CD14-positive monocyte (primary cell): ENCODE data around the gene GRID1. TPM values are rescaled to one million over a fixed set of nuclear protein-coding genes. Genes with fewer than 3 reads are reported as not detected.

Experiments used
- DNase-seq, 3 donors: peaks; one replicate each; pipeline ENCODE4 v3.0.0-alpha.2; 2011 to 2022
- H2AFZ ChIP-seq: 2 replicates; pipeline ENCODE4 v1.6.0; 2012; ENCODE audit warnings: mild to moderate bottlenecking, low read depth, low read length, inconsistent platforms; ENCODE audit not compliant: insufficient read depth, poor library complexity, severe bottlenecking
- H3K27ac ChIP-seq, 2 donors: 1 replicate in 1 of 2; 2 replicates in 1 of 2; pipeline ENCODE4 v1.5.1; 2012 to 2013; ENCODE audit warnings: low read length in 2 of 2, control low read depth in 1 of 2, inconsistent platforms in 1 of 2, low read depth in 1 of 2, mild to moderate bottlenecking in 1 of 2
- H3K27me3 ChIP-seq, 2 donors: one replicate each; pipeline versions ENCODE4 v1.6.0 to v1.6.1; 2011 to 2013; ENCODE audit warnings: low read length in 2 of 2; ENCODE audit not compliant: control insufficient read depth in 2 of 2, insufficient read depth in 2 of 2
- H3K36me3 ChIP-seq, 2 donors: replicated peaks in 1 of 2; 1 replicate in 1 of 2; 2 replicates in 1 of 2; pipeline versions ENCODE4 v1.5.1 to v1.6.1; 2012 to 2013; ENCODE audit warnings: low read length in 2 of 2, control low read depth in 1 of 2, inconsistent platforms in 1 of 2, mild to moderate bottlenecking in 1 of 2; ENCODE audit not compliant: insufficient read depth in 2 of 2, control insufficient read depth in 1 of 2
- H3K4me1 ChIP-seq, 2 donors: 1 replicate in 1 of 2; 2 replicates in 1 of 2; pipeline versions ENCODE4 v1.5.1 to v1.6.1; 2012 to 2013; ENCODE audit warnings: low read length in 2 of 2, control low read depth in 1 of 2, inconsistent platforms in 1 of 2, mild to moderate bottlenecking in 1 of 2, moderate library complexity in 1 of 2; ENCODE audit not compliant: insufficient read depth in 2 of 2, control insufficient read depth in 1 of 2
- H3K4me2 ChIP-seq: replicated peaks from 2 replicates; pipeline ENCODE3; 2012; ENCODE audit warnings: low read length, moderate library complexity, mild to moderate bottlenecking; ENCODE audit not compliant: poor library complexity, severe bottlenecking; ENCODE audit errors: extremely low read depth
- H3K4me3 ChIP-seq, 3 experiments: fragments of 200-600 bp in 1 of 3; sonication (generic) in 1 of 3; replicated peaks in 1 of 3; 1 replicate in 2 of 3; 2 replicates in 1 of 3; pipeline ENCODE4 v1.5.1; 2011 to 2013; ENCODE audit warnings: low read length in 3 of 3, mild to moderate bottlenecking in 3 of 3, control low read depth in 2 of 3, low read depth in 2 of 3, inconsistent platforms in 1 of 3, moderate library complexity in 1 of 3
- H3K79me2 ChIP-seq: 2 replicates; pipeline ENCODE4 v1.6.0; 2012; ENCODE audit warnings: mild to moderate bottlenecking, control low read depth, inconsistent platforms, low read length, moderate library complexity; ENCODE audit not compliant: insufficient read depth
- H3K9ac ChIP-seq: 2 replicates; pipeline ENCODE4 v1.6.0; 2017; ENCODE audit warnings: low read length, mild to moderate bottlenecking; ENCODE audit not compliant: insufficient read depth, poor library complexity, severe bottlenecking
- H3K9me3 ChIP-seq, 2 donors: replicated peaks in 1 of 2; 1 replicate in 1 of 2; 2 replicates in 1 of 2; pipeline versions ENCODE4 v1.5.1 to v1.6.1; 2012 to 2013; ENCODE audit warnings: low read length in 2 of 2, control low read depth in 1 of 2; ENCODE audit not compliant: control insufficient read depth in 1 of 2, insufficient read depth in 1 of 2
- H4K20me1 ChIP-seq: 2 replicates; pipeline ENCODE4 v1.6.0; 2012; ENCODE audit warnings: mild to moderate bottlenecking, low read length, control low read depth, moderate library complexity; ENCODE audit not compliant: insufficient read depth
- H3K27ac Mint-ChIP-seq, 7 donors: one replicate each; pipeline ENCODE4 v1.8.0; 2020; ENCODE audit warnings: mild to moderate bottlenecking in 7 of 7, mixed read lengths in 7 of 7, moderate library complexity in 6 of 7, inconsistent platforms in 2 of 7
- H3K27me3 Mint-ChIP-seq, 3 donors: one replicate each; pipeline ENCODE4 v1.8.0; 2021 to 2022; ENCODE audit warnings: low read depth in 3 of 3, mild to moderate bottlenecking in 3 of 3, mixed read lengths in 3 of 3, moderate library complexity in 3 of 3, inconsistent platforms in 1 of 3
- H3K36me3 Mint-ChIP-seq, 2 donors: one replicate each; pipeline ENCODE4 v1.8.0; 2020; ENCODE audit warnings: mixed read lengths in 2 of 2, inconsistent platforms in 1 of 2, mild to moderate bottlenecking in 1 of 2
- H3K4me1 Mint-ChIP-seq: one replicate; pipeline ENCODE4 v1.8.0; 2020; ENCODE audit warnings: mild to moderate bottlenecking, mixed read lengths
- H3K4me3 Mint-ChIP-seq, 2 donors: one replicate each; pipeline ENCODE4 v1.8.0; 2020; ENCODE audit warnings: mild to moderate bottlenecking in 2 of 2, mixed read lengths in 2 of 2, moderate library complexity in 1 of 2
- H3K9me3 Mint-ChIP-seq, 7 donors: one replicate each; pipeline ENCODE4 v1.8.0; 2020 to 2022; ENCODE audit warnings: mixed read lengths in 7 of 7, mild to moderate bottlenecking in 6 of 7, moderate library complexity in 6 of 7, inconsistent platforms in 2 of 7
- CTCF ChIP-seq: fragments of 200-600 bp; IDR thresholded peaks from one replicate; pipeline ENCODE4 v1.8.0; 2022; ENCODE audit warnings: antibody characterized with exemption, mild to moderate bottlenecking
- WGBS: methylation state at CpG from one replicate; pipeline ENCODE4 v1.1.5; 2013; ENCODE audit warnings: missing lambda C conversion rate; ENCODE audit not compliant: insufficient coverage; 5-methylcytosine and 5-hydroxymethylcytosine counted together
- intact Hi-C, 2 donors: fragments of 100-400 bp; cut with micrococcal nuclease; formaldehyde crosslinking; loops; one replicate each; pipeline versions ENCODE4 v1.15.0 to v1.15.1; 2023
- polyA plus RNA-seq, 3 donors: library from polyadenylated mRNA; depleted of rRNA in 1 of 3; unstranded in 2 of 3; stranded (reverse) in 1 of 3; fragments of 300-500 nt in 2 of 3; fragments of >200 nt in 1 of 3; fragmentation: Illumina TruSeq in 2 of 3; gene quantifications; 1 replicate in 2 of 3; 2 replicates in 1 of 3; pipeline ENCODE4 v1.2.3, GENCODE V29; 2012 to 2021

GRID1 gene
- polyA plus RNA-seq, 3 donors = not detected

GRCh38 chr10:85666102-85666501 lies 700.5 kb downstream of the GRID1 start:
- DNase-seq = no peak
- peaks cover 0 to 5% of the 10 kb centered on the region in 2 donors for H3K9me3 ChIP-seq
- H3K4me1 ChIP-seq = no peaks in the 10 kb centered on the region
- H3K36me3 Mint-ChIP-seq = no peaks in the 10 kb centered on the region
- no peak overlapping the region for H3K27ac Mint-ChIP-seq
- no peaks in the 10 kb centered on the region for H4K20me1 ChIP-seq
- H3K27ac ChIP-seq = no peak overlapping the region
- H3K27me3 Mint-ChIP-seq = peaks cover 0 to 2% (median 0%) of the 10 kb centered on the region in 3 donors
- H3K27me3 ChIP-seq = no peaks in the 10 kb centered on the region
- H3K9me3 Mint-ChIP-seq = peaks cover 0 to 12% (median 7%) of the 10 kb centered on the region in 7 donors
- no peak overlapping the region for H3K4me3 ChIP-seq
- TF ChIP-seq CTCF = no peak
- intact Hi-C loops = no loop called here
- WGBS = no CpG with 5 or more reads among the region's 2 CpGs
- no peaks in the 10 kb centered on the region for H3K36me3 ChIP-seq
- no peak overlapping the region for H3K4me3 Mint-ChIP-seq
- no peak overlapping the region for H2AFZ ChIP-seq
- H3K4me2 ChIP-seq = no peak overlapping the region
- H3K9ac ChIP-seq = no peak overlapping the region
- no peaks in the 10 kb centered on the region for H3K4me1 Mint-ChIP-seq
- no peaks in the 10 kb centered on the region for H3K79me2 ChIP-seq

- Histone ChIP-seq H3K9me3 (peaks cover 0 to 5% of the 10 kb centered on the region in 2 donors), H3K4me2 (no peak overlapping the region), H2AFZ (no peak overlapping the region), H3K36me3 (no peaks in the 10 kb centered on the region), H3K9ac (no peak overlapping the region), H3K4me3 (no peak overlapping the region), H3K27ac (no peak overlapping the region), H3K4me1 (no peaks in the 10 kb centered on the region), H3K79me2 (no peaks in the 10 kb centered on the region), H3K27me3 (no peaks in the 10 kb centered on the region), H4K20me1 (no peaks in the 10 kb centered on the region)
- Mint-ChIP-seq H3K27me3 (peaks cover 0 to 2% (median 0%) of the 10 kb centered on the region in 3 donors), H3K9me3 (peaks cover 0 to 11% (median 7%) of the 10 kb centered on the region in 7 donors), H3K36me3 (no peaks in the 10 kb centered on the region), H3K4me3 (no peak overlapping the region), H3K27ac (no peak overlapping the region), H3K4me1 (no peaks in the 10 kb centered on the region)
- intact Hi-C loops = no loop called here
- no peak for DNase-seq
- 100% methylated on average over 3 of the region's 6 CpGs for WGBS
- no peak for TF ChIP-seq CTCF
Measured at GRCh38 chr10:85665681-85666080, 700.9 kb downstream of the GRID1 start.
